GM19328 (cell line): ENCODE measurements around the gene NCKAP5L.

Source experiments
- ATAC-seq: cut with Tn5 transposase; IDR thresholded peaks from one replicate; pipeline ENCODE4 v1.9.1; 2021; ENCODE audit warnings: mild to moderate bottlenecking, moderate library complexity; ENCODE audit not compliant: unreplicated experiment

Gene NCKAP5L

GRCh38 chr12:49825971-49826421, 2.2 kb downstream of the NCKAP5L start:
- ATAC-seq = no peak

- no peak for ATAC-seq
Measured at GRCh38 chr12:49825360-49825970, 2.7 kb downstream of the NCKAP5L start.

- no peak for ATAC-seq
Measured at GRCh38 chr12:49824895-49825294, 3.3 kb downstream of the NCKAP5L start.

GRCh38 chr12:49824416-49824815, 3.8 kb downstream of the NCKAP5L start:
- no peak for ATAC-seq

- ATAC-seq = no peak
Measured at GRCh38 chr12:49823951-49824350, 4.3 kb downstream of the NCKAP5L start.

GRCh38 chr12:49823350-49823749, 4.9 kb downstream of the NCKAP5L start:
- ATAC-seq = no peak

GRCh38 chr12:49821373-49822287, 6.6 kb downstream of the NCKAP5L start:
- no peak for ATAC-seq

- ATAC-seq = no peak
Measured at GRCh38 chr12:49819786-49820185, 8.4 kb downstream of the NCKAP5L start.

GRCh38 chr12:49818241-49818895, 9.8 kb downstream of the NCKAP5L start:
- no peak for ATAC-seq

GRCh38 chr12:49813131-49813530, 15.1 kb downstream of the NCKAP5L start:
- no peak for ATAC-seq

- no peak for ATAC-seq
Measured at GRCh38 chr12:49811961-49812401, 16.2 kb downstream of the NCKAP5L start.

- no peak for ATAC-seq
Measured at GRCh38 chr12:49811136-49811535, 17.1 kb downstream of the NCKAP5L start.

- ATAC-seq = no peak
Measured at GRCh38 chr12:49809906-49810389, 18.3 kb downstream of the NCKAP5L start.

- ATAC-seq = no peak
Measured at GRCh38 chr12:49809381-49809905, 18.8 kb downstream of the NCKAP5L start.

GRCh38 chr12:49808686-49809380, 19.4 kb downstream of the NCKAP5L start:
- no peak for ATAC-seq

GRCh38 chr12:49807991-49808580, 20.1 kb downstream of the NCKAP5L start:
- ATAC-seq = no peak

- no peak for ATAC-seq
Measured at GRCh38 chr12:49806877-49807276, 21.3 kb downstream of the NCKAP5L start.

GRCh38 chr12:49806321-49806813, 21.8 kb downstream of the NCKAP5L start:
- no peak for ATAC-seq

- ATAC-seq = no peak
Measured at GRCh38 chr12:49805409-49805808, 22.8 kb downstream of the NCKAP5L start.

GRCh38 chr12:49804821-49805220, 23.4 kb downstream of the NCKAP5L start:
- ATAC-seq = no peak
